Astrocyte (in vitro differentiated cells and primary cell): Measurements from ENCODE around the gene CMIP. TPM values are rescaled to one million over a fixed set of nuclear protein-coding genes. Genes with fewer than 3 reads are reported as not detected.

Experiments used
- DNase-seq: peaks from one replicate; pipeline ENCODE4 v3.0.0-alpha.2; 2010; ENCODE audit warnings: low read depth
- FAIRE-seq: peaks from 2 replicates; lab custom pipeline; 2011; peaks lifted over from hg19 to GRCh38; lab: Jason Lieb, UNC
- H2AFZ ChIP-seq: 2 replicates; pipeline ENCODE4 v1.6.0; 2012; ENCODE audit warnings: low read depth, low read length, inconsistent platforms
- H3K27ac ChIP-seq: 2 replicates; pipeline ENCODE4 v1.5.1; 2011; ENCODE audit warnings: low read depth, low read length, inconsistent platforms
- H3K27me3 ChIP-seq: 2 replicates; pipeline ENCODE4 v1.6.0; 2011; ENCODE audit warnings: low read length, inconsistent platforms; ENCODE audit not compliant: insufficient read depth
- H3K36me3 ChIP-seq: 2 replicates; pipeline ENCODE4 v1.5.1; 2011; ENCODE audit warnings: low read length, inconsistent platforms; ENCODE audit not compliant: insufficient read depth
- H3K4me1 ChIP-seq: 2 replicates; pipeline ENCODE4 v1.5.1; 2011; ENCODE audit warnings: low read length, inconsistent platforms; ENCODE audit not compliant: insufficient read depth
- H3K4me2 ChIP-seq: 2 replicates; pipeline ENCODE4 v1.6.0; 2012; ENCODE audit warnings: low read length, inconsistent platforms
- H3K4me3 ChIP-seq: 2 replicates; pipeline ENCODE4 v1.5.1; 2011; ENCODE audit warnings: low read depth, mild to moderate bottlenecking, low read length, inconsistent platforms; ENCODE audit not compliant: insufficient read depth
- H3K79me2 ChIP-seq: 2 replicates; pipeline ENCODE4 v1.6.0; 2012; ENCODE audit warnings: mild to moderate bottlenecking, low read length, inconsistent platforms; ENCODE audit not compliant: insufficient read depth
- H3K9ac ChIP-seq: 2 replicates; pipeline ENCODE4 v1.6.0; 2012; ENCODE audit warnings: mild to moderate bottlenecking, low read length, inconsistent platforms
- H3K9me3 ChIP-seq: 2 replicates; pipeline ENCODE4 v1.5.1; 2012; ENCODE audit warnings: low read depth, mild to moderate bottlenecking, low read length, inconsistent platforms; ENCODE audit not compliant: insufficient read depth
- H4K20me1 ChIP-seq: 2 replicates; pipeline ENCODE4 v1.6.0; 2012; ENCODE audit warnings: low read length, inconsistent platforms; ENCODE audit not compliant: insufficient read depth
- H3K27ac Mint-ChIP-seq: one replicate; pipeline ENCODE4 v1.8.0; 2021; ENCODE audit warnings: mild to moderate bottlenecking, mixed read lengths; ENCODE audit not compliant: unreplicated experiment
- H3K27me3 Mint-ChIP-seq: one replicate; pipeline ENCODE4 v1.8.0; 2021; ENCODE audit warnings: low read depth, mixed read lengths; ENCODE audit not compliant: unreplicated experiment
- H3K36me3 Mint-ChIP-seq: one replicate; pipeline ENCODE4 v1.8.0; 2021; ENCODE audit warnings: low read depth, mixed read lengths; ENCODE audit not compliant: unreplicated experiment
- H3K4me1 Mint-ChIP-seq: one replicate; pipeline ENCODE4 v1.8.0; 2021; ENCODE audit warnings: low read depth, mixed read lengths; ENCODE audit not compliant: unreplicated experiment
- H3K4me3 Mint-ChIP-seq: one replicate; pipeline ENCODE4 v1.8.0; 2021; ENCODE audit warnings: mild to moderate bottlenecking, moderate library complexity, mixed read lengths; ENCODE audit not compliant: unreplicated experiment
- H3K9me3 Mint-ChIP-seq: one replicate; pipeline ENCODE4 v1.8.0; 2021; ENCODE audit warnings: mild to moderate bottlenecking, mixed read lengths; ENCODE audit not compliant: unreplicated experiment
- EZH2 ChIP-seq: IDR thresholded peaks from 2 replicates; pipeline ENCODE4 v1.6.1; 2012; ENCODE audit warnings: mild to moderate bottlenecking, low read length, inconsistent platforms; ENCODE audit not compliant: insufficient read depth
- total RNA-seq: library from RNA; stranded (reverse); gene quantifications from 2 replicates; pipeline ENCODE4 v1.2.1, GENCODE V29; 2021
- TF ChIP-seq, protein P1 (sequence below): IDR thresholded peaks from 2 replicates; pipeline ENCODE4 v1.5.1; 2011; ENCODE audit warnings: low read depth, mild to moderate bottlenecking, inconsistent platforms, low read length, moderate library complexity; ENCODE audit not compliant: insufficient read depth

Gene CMIP
- total RNA-seq, 1 donor from 2014 or later, result 71.5 TPM

DNA sequence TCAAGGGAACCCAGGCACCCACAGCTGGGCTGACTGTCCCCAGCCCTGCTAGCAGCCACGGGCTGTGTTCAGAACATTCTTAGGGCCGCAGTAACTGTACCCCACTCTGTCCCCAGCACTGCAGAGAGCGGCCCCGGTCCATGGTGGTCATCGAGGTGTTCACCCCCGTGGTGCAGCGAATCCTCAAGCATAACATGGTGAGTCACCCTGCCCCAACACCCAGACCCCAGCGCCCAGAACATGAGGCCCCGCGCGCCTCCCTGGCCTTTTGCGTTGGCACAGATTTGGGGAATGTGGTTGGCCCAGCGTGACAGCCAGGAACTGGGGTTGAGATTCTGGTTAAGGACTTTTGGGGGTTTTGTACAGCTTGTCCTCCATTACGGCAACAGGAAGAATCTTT, 219.5 kb downstream of the CMIP start:
- Histone ChIP-seq H3K4me3 (no peak overlapping the region), H4K20me1 (peaks cover 4% of the 10 kb centered on the region), H3K4me1 (no peaks in the 10 kb centered on the region), H3K36me3 (peaks cover 8% of the 10 kb centered on the region), H3K27ac (no peak overlapping the region), H3K79me2 (no peaks in the 10 kb centered on the region), H3K27me3 (no peaks in the 10 kb centered on the region), H3K4me2 (no peak overlapping the region), H2AFZ (no peak overlapping the region), H3K9ac (no peak overlapping the region), H3K9me3 (no peaks in the 10 kb centered on the region)
- TF ChIP-seq, protein P1, sequence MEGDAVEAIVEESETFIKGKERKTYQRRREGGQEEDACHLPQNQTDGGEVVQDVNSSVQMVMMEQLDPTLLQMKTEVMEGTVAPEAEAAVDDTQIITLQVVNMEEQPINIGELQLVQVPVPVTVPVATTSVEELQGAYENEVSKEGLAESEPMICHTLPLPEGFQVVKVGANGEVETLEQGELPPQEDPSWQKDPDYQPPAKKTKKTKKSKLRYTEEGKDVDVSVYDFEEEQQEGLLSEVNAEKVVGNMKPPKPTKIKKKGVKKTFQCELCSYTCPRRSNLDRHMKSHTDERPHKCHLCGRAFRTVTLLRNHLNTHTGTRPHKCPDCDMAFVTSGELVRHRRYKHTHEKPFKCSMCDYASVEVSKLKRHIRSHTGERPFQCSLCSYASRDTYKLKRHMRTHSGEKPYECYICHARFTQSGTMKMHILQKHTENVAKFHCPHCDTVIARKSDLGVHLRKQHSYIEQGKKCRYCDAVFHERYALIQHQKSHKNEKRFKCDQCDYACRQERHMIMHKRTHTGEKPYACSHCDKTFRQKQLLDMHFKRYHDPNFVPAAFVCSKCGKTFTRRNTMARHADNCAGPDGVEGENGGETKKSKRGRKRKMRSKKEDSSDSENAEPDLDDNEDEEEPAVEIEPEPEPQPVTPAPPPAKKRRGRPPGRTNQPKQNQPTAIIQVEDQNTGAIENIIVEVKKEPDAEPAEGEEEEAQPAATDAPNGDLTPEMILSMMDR, result no peak
- TF ChIP-seq EZH2, result no peak
- Mint-ChIP-seq H3K4me3 (no peak overlapping the region), H3K27me3 (no peaks in the 10 kb centered on the region), H3K36me3 (peaks cover 15% of the 10 kb centered on the region), H3K4me1 (peaks cover 2% of the 10 kb centered on the region), H3K9me3 (no peaks in the 10 kb centered on the region), H3K27ac (no peak overlapping the region)
- FAIRE-seq, result no peak
- no peak for DNase-seq

DNA sequence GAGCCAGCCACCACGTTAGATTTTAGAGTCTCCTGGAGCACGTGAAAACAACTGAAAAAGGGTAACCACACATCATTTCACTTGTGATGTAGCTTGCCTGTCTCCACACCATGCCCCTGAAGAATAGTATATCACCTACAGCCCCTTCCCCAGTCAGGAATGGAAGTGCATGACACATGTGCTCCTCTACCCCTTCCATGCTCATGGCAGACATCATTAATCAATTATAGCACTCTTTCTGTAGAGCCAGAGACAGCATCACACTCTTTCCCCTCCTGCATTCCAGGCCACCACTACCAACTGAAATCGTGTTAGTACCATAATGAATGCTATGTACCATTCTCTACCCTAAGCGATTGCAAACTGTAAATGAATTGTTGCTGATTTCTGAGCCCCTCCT, 221.0 kb downstream of the CMIP start:
- H3K27ac Mint-ChIP-seq, result no peak overlapping the region
- peaks cover 17% of the 10 kb centered on the region for H3K36me3 Mint-ChIP-seq
- no peaks in the 10 kb centered on the region for H3K27me3 Mint-ChIP-seq

DNA sequence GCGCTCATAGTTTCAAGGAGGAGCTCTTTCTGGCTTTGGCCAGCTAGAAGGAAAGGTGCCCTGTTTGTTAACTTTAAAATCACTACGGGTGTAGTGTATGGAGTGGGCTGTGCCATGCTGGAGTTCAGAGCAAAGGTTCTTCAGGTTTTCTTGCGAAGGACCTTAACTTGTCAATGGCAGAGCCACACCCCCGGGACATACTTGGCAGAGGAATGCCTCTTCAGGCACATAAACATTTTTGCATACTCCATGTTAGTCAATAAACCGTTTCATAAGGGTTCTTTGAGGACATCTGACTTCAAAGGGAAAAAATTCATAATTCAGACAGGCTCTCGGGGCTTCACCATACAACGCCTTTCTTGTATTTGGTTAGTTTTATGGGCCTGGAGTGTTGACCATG, 221.5 kb downstream of the CMIP start:
- no peaks in the 10 kb centered on the region for H3K27me3 Mint-ChIP-seq
- Histone ChIP-seq H3K79me2 (no peaks in the 10 kb centered on the region), H3K9me3 (no peaks in the 10 kb centered on the region), H3K27me3 (no peaks in the 10 kb centered on the region), H3K4me2 (no peak overlapping the region), H3K9ac (no peak overlapping the region), H3K36me3 (peaks cover 10% of the 10 kb centered on the region), H3K4me3 (no peak overlapping the region), H3K27ac (no peak overlapping the region), H3K4me1 (no peaks in the 10 kb centered on the region), H2AFZ (no peak overlapping the region), H4K20me1 (no peaks in the 10 kb centered on the region)
- H3K4me1 Mint-ChIP-seq, result no peaks in the 10 kb centered on the region
- H3K27ac Mint-ChIP-seq, result no peak overlapping the region
- no peak for DNase-seq
- H3K36me3 Mint-ChIP-seq, result peaks cover 14% of the 10 kb centered on the region
- H3K9me3 Mint-ChIP-seq, result no peaks in the 10 kb centered on the region
- TF ChIP-seq EZH2, result no peak
- TF ChIP-seq, protein P1, result no peak
- no peak overlapping the region for H3K4me3 Mint-ChIP-seq
- FAIRE-seq, result no peak

More for the DNA sequence above, 221.0 kb downstream of the CMIP start:
- Histone ChIP-seq H3K27me3 (no peaks in the 10 kb centered on the region), H3K79me2 (no peaks in the 10 kb centered on the region), H3K4me1 (no peaks in the 10 kb centered on the region), H3K9ac (no peak overlapping the region), H4K20me1 (no peaks in the 10 kb centered on the region), H3K4me3 (no peak overlapping the region), H3K36me3 (peaks cover 10% of the 10 kb centered on the region), H3K4me2 (no peak overlapping the region), H3K9me3 (no peaks in the 10 kb centered on the region), H2AFZ (no peak overlapping the region), H3K27ac (no peak overlapping the region)
- Mint-ChIP-seq H3K9me3 (no peaks in the 10 kb centered on the region), H3K4me1 (peaks cover 1% of the 10 kb centered on the region), H3K4me3 (no peak overlapping the region)
- TF ChIP-seq EZH2, result no peak
- DNase-seq (no peak), FAIRE-seq (no peak)
